OCI-M2 (cell line): Measurements from ENCODE around the gene ZNF442.
"Not testable (repeated sequence)": the region's sequence is repeated elsewhere in the genome, so short reads cannot be mapped to it uniquely, and the experiment has no call there.

Source experiments
- DNase-seq: peaks from one replicate; lab custom pipeline; 2025; ENCODE audit not compliant: unreplicated experiment; lab: John Stamatoyannopoulos, UW

Gene ZNF442

DNA sequence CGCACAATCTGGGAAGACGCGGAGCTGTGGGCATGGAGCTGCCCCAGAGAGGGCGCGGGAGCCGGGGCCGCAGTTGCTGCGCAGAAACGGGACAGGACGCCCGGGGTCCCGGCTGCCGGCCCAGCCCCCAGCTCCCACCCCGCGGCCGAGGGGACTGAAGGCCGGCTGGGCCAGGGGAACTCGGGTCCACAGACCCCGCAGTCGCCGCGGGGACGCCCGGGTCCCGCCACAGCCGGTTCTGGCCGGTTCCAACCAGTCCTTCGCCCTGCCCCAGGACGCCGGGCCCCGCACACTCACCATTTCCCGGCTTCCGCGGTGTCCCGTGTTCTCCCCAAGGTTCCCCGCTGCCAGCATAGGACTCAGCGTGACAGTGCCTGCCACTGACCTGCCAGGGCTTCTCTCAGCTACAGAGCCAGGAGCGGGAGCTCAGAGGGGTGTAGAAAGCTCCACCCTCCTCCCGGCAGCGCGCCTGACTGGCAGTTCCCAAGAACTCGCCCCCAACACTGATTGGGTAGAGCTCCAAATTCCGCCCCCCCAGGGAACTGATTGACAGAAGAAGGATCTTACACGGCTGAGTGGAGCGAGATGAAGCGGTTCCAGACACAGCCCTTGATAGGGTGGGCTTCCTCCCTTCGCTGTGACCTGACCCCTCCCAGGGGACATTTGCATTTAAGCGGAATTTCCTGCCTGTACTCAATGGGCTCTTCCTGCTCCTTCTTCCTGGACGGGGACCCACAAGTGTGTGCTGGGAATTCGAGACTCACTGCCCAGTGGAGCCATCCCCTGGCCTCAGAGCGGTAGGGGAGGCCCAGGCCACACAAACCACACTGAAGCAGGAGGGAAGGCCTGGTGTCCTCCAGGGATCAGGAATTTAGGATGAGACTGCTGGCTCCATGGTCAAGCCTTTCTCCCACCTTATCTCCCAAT lies at the start of gene ZNF442:
Gene ZNF442, minus strand, starts transcription at position 448 of the 927 bp plus-strand sequence. CDS start 2,052 bp downstream, outside the sequence.
- DNase-seq = peak; percentile 100

DNA sequence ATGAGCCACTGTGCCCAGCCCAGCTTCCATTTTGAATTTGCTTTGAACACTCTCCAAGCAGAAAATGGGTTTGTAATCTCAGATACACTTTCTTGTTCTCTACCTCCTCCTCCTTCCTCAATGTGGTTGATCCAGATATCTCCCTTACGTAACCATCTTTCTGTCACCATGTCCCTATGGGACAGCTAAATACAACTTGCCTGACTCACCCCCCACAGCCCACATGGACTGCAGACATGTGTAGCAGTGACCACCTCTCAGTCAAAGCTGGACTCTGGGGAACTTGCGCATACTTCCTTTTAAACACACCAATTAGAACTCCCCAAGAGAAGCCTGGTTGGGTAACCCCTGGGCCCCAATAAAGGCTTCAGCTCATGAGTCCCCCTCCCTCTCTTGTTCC lies 46.4 kb upstream of the ZNF442 start:
- no peak for DNase-seq

DNA sequence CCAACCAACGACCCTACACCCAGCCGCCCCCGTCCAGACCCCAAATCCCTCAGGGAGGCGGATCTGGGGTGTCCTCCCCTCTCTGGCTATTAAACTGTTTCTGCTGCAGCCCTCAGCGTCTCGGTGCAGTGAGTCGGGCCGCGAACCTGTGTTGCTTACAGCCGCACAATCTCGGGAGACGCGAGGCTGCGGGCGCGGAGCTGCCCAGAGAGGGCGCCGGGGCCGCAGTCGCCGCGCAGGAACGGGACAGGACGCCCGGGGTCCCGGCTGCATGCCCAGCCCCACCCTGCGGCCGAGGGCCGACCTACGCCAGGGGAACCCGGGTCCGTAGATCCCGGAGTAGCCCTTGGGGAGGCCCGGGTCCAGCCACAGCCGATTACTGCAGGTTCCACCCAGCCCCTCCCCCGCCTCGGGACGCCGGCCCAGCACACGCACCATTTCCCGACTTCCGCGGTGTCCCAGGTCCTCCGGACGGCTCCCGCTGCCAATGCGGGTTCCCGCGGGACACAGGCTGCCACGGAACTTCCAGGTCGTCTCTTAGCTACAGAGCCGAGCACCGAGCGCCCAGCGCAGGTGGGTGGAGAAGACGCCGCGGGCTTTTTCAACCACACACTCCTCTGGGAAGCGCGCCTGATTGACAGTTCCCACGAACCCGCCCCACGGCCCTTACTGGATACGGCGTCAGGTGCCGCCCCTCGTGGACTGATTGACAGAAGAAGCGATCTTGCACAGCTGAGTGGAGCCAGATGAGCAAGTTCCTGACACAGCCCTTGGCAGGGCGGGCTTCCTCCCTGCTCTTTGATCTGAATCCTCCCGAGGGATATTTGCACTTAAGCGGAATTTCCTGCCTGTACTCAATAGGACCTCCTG lies 35.4 kb upstream of the ZNF442 start, which contains the start of gene ZNF799:
Gene ZNF799, minus strand, starts transcription at position 639 of the 870 bp plus-strand sequence. Its CDS starts 201 bp downstream, at position 438.
- peak; percentile 98 for DNase-seq

DNA sequence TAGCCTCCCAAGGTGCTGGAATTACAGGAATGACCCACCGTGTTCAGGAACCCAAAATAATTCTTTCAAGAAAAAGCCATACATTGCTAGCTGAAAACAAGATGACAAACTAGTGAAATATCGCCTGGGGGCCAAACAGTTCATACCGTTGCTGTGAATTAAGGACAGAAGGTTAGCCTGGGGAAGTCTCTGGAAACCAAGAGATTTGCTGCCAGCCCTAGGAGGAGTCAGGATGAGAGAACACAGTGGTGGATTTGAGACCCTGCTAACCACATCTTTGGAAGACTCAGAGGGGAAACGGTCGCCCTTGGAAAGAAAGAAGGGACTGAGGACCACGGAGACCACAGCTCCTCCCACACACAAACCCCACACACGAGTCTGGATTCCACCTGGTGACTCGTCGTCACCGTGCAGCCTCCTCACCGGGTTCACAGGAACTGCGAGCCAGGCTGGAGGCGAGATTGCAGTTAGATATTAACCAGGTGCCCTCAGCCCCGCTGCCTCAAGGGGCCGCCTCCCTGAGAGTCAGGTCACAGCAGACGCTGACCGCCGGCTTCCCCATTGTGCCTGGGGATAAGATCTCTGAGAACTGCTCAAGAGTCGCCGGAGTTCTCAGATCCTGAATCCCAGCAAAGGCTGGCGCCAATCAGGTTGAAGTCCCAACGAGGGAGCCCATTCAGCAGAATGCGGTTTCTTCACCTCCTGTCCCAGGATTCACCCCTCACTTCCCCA lies 34.6 kb upstream of the ZNF442 start:
- peak; percentile 67 for DNase-seq

DNA sequence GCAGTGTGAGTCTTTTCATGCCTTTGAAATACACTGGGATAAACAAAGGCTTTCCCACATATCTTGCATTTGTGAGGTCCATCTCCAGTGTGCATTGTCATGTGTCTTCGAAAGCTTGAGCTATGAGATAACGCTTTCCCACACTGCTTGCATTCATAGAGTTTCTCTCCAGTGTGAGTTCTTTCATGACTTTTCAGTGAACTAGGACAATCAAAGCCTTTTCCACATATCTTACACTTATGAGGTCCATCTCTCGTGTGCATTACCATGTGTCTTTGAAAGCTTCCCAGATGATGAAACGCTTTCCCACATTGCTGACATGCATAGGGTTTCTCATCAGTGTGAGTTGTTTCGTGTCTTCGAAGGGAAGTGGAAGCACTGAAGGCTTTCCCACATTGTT lies 25.7 kb upstream of the ZNF442 start:
- DNase-seq = not testable (repeated sequence)

DNA sequence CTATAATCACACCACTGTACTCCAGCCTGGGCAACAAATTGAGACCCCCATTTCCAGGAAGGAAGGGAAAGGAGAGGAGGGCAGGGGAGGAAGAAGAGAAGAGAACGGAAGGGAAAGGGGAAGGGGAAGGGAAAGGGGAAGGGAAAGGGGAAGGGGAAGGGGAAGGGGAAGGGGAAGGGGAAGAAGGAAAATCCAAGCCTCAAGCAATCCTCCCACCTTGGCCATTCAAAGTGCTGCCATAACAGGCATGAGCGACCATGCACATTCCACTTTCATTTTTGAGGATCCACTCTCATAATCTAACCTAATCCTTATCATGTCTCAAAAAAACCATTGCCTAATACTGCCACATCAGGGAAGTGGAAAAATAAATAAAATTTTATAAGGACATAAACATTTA lies 20.9 kb upstream of the ZNF442 start:
- DNase-seq = not testable (repeated sequence)

DNA sequence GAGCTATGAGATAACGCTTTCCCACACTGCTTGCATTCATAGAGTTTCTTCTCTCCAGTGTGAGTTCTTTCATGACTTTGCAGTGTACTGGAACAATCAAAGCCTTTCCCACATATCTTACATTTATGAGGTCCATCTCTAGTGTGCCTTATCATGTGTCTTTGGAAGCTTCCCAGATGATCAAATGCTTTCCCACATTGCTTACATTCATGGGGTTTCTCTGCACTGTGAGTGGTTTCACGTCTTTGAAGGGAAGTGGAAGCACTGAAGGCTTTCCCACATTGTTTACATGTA lies 14.9 kb upstream of the ZNF442 start:
- DNase-seq = no peak

DNA sequence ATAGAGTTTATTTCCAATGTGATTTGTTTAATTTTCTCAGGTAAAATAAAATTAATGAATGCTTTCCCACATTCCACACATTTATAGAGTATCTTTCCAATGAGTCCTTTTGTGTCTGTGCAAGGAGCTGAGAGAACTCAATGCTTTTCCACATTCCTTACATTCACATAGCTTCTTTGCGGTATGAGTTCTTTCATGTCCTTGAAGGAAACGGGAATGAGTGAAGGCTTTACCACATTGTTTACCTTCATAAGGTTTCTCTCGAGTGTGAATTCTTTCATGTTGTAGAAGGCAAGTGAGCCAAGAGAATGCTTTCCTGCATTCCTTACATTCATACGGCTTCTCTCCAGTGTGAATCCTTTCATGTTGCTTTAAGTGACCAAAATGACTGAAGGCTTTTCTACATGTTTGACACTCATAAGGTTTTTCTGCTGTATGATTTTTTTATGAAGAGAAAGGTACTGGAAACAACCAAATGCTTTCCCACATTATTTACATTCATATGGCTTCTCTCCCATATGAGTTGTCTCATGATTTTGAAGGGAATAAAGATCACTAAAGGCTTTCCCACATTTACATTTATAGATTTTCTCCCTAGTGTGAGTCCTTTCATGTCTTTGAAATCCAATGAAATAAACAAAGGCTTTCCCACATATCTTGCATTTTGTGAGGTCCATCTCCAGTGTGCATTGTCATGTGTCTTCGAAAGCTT lies 14.4 kb upstream of the ZNF442 start:
- DNase-seq = no peak

DNA sequence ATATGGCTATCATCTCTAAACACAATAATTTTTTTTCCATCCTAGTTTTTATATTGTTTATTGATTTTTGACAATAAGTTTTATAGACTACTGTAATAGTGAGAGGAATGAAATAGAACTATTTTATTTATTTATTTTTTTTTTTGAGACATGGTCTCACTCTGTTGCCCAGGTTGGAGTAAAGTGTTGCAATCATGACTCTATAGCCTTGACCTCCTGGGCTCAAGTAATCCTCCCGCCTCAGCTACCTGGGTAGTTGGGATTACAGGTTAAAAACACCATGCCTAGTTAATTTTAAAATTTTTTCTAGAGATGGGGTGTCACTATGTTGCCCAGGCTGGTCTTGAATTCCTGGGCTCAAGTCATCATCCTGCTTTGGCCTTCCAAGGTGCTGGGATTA lies 8.5 kb upstream of the ZNF442 start:
- DNase-seq = no peak

DNA sequence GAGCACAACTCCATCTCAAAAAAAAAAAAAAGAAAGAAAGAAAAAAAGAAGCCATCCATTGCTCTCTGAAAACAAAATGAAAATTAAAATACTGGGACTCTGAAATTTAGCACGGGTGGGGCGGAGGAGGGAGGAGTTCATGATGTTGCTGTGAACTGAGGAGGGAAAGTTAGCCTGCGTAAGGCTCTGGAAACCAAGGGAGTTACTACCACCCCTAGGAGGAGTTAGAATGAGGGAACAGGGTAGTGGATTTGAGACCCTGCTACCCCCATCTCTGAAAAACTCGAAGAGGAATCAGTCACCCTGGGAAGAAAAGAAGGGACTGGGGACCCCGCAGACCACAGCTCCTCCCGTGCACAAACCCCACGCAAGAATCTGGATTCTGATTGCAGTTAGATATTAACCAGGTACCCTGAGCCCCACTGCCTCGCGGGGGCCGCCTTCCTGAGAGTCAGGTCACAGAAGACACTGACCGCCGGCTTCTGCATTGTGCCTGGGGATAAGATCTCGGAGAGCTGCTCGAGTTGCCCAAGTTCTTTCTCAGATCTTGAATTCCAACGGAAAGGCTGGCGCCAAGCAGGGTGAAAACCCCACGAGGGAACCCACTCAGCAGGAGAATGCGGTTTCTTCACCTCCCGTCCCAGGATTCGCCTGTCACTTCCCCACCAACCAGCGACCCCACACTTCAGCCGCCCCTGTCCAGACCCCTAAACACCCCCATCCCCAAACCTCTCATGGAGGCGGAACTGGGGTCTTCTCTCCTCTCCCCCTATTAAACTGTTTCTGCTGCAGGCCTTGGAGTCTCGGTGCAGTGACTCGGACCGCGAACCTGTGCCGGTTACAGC lies 870 bp downstream of the ZNF442 start:
- DNase-seq = peak; percentile 91

DNA sequence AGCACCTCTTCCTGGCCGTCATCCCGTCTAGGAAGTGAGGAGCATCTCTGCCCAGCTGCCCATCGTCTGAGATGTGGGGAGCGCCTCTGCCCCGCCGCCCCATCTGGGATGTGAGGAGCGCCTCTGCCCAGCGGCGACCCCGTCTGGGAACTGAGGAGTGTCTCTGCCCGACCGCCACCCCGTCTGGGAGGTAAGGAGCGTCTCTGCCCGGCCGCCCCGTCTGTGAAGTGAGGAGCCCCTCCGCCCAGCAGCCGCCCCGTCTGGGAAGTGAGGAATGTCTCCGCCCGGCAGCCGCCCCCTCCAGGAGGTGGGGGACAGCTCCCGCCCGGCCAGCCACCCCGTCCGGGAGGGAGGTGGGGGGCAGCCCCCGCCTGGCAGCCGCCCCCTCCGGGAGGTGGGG lies 3.2 kb downstream of the ZNF442 start:
- DNase-seq = not testable (repeated sequence)

DNA sequence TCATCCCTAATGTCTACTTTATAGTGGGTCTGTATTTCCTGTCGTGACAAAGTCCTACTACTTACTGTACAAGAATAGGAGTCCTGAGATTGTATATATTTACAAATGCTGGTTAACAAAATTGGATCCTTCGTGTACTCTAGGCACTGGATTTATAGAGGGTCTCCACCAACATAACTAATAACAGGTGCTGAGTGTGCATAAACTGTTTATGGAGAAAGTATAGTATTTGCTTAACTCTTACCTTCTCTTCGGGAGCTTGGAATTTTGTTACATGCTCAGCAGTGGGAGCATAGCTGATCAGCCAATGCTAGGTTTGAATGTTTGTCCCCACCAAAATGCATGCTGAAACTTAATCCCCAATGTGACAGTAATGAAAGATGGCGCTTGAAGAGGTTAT lies 12.1 kb downstream of the ZNF442 start:
- DNase-seq = no peak

DNA sequence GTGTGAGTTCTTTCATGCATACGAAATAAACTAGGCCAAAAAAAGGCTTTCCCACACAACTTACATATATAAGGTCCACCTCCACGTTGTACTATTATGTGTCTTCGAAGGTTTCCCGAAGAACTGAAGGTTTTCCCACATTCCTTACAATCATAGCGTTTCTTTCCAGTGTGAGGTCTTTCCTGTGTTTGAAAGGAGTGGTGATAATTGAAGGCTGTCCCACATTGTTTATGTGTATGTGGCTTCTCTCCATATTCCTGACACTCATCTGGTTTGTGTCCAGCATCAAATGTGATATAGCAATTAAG lies 14.6 kb downstream of the ZNF442 start:
- no peak for DNase-seq

DNA sequence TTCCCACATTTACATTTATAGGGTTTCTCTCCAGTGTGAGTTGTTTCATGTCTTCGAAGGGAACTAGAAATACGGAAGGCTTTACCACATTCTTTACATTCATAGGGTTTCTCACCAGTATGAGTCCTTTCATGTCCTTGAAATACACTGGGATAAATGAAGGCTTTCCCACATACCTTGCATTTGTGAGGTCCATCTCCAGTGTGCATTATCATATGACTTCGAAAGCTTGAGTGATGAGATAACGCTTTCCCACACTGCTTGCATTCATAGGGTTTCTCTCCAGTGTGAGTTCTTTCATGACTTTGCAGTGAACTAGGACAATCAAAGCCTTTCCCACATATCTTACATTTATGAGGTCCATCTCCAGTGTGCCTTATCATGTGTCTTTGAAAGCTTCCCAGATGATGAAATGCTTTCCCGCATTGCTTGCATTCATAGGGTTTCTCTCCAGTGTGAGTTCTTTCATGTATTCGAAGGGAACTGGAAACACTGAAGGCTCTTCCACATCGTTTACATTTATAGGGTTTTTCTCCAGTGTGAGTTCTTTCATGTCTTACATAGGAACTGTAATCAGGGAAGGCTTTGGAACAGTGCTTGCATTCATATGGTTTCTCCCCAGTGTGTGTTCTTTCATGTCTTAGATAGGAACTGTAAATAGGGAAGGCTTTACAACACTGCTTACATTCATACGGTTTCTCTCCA lies 15.1 kb downstream of the ZNF442 start:
- no peak for DNase-seq

DNA sequence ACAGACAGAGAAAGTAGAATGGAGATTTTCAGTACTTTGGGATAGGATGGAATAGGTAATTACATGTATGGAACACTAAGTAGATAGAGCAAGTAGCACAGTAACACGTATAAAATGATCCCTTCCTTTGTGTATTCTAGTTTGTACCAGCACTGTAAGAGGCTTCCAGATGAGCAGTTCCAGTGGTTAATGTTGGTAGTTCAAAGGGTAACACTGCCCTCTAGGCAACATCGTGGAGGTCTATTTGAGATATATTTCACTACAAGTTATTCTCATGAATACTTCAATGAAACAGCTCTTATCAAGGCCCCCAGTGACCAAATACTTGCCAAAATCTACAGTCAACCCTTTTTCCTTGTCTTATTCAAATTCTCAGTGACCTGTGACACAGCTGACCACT lies 18.6 kb downstream of the ZNF442 start:
- no peak for DNase-seq

DNA sequence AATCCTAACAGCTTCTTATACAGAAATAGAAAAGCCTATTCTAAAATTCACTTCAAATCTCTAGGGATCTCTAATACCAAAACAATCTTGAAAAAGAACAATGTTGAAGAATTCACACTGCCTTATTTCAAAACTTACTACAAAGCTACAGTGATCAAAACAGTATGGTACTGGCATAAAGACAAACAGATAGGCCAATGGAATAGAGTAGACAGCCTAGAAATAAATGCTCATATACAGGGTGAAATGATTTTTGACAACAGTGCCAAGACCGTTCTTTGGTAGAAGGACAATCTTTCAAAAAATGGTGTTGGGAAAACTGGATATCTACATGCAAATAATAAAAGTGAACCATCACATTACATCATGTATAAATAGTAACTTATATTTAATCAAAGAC lies 20.3 kb downstream of the ZNF442 start:
- no peak for DNase-seq

DNA sequence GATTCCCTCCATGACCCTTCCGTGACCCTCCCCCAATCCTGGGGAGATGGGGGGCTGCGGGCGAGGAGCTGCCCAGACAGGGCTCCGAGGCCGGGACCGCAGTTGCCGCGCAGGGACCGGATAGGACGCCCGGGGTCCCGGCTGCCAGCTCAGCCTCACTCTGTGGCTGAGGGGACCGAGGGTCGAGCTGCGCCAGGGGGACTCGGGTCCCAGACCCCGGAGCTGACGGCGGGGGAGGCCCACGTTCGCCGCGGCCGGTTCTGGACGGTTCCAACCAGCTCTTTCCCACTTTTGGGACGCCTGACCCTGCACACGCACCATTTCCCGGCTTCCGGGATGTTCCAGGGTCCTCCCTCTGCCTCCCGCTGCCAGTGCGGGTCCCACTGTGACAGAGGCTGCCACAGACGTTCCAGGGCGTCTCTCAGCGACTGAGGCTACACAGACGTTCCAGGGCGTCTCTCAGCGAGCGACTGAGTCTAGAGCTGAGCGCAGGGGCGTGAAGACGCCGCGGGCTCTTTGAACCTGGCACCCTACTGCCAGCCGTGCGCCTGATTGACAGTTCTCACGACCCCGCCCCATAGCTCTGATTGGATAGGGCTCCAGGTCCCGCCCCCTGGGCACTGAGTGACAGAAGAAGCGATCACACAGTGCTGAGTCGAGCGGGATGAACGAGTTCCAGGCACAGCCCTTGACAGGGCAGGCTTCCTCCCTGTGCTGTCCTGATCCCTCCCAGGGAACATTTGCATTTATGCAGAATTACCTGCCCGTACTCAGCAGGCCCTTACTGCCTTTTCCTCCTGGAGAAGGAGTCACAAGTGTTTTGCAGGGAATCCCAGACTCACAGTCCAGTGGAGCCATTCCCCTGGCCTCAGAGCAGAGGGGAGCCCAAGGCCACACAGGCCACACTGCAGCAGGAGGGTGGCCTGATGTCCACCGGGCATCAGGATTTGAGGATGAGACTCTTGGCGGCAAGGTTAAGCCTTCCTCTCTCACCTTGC lies 32.0 kb downstream of the ZNF442 start, which contains the start of gene ZNF563:
Gene ZNF563, minus strand, starts transcription at position 472 of the 998 bp plus-strand sequence. Its CDS starts 151 bp downstream, at position 321.
- DNase-seq = peak; percentile 98
